Ishikawa (cell line): ENCODE data around the gene SYP.

Experiments used
- CEBPB ChIP-seq: IDR thresholded peaks from 2 replicates; pipeline ENCODE4 v1.6.1; 2012
- CREB1 ChIP-seq: IDR thresholded peaks from 2 replicates; pipeline ENCODE4 v1.6.1; 2012; ENCODE audit warnings: low read depth
- EGR1 ChIP-seq: IDR thresholded peaks from 2 replicates; pipeline ENCODE4 v1.6.1; 2012
- EP300 ChIP-seq: IDR thresholded peaks from 2 replicates; pipeline ENCODE4 v1.6.1; 2012; ENCODE audit warnings: borderline replicate concordance
- FOXM1 ChIP-seq: IDR thresholded peaks from 2 replicates; pipeline ENCODE4 v1.6.1; 2012; ENCODE audit warnings: low read depth, borderline replicate concordance
- MAX ChIP-seq: IDR thresholded peaks from 2 replicates; pipeline ENCODE4 v1.6.1; 2012
- NFIC ChIP-seq: IDR thresholded peaks from 2 replicates; pipeline ENCODE4 v1.6.1; 2012
- RAD21 ChIP-seq: IDR thresholded peaks from 2 replicates; pipeline ENCODE4 v1.6.1; 2012; ENCODE audit warnings: low read depth
- TAF1 ChIP-seq: IDR thresholded peaks from 2 replicates; pipeline ENCODE4 v1.6.1; 2012; ENCODE audit warnings: low read depth, mild to moderate bottlenecking
- TCF12 ChIP-seq: IDR thresholded peaks from 2 replicates; pipeline ENCODE4 v1.6.1; 2012; ENCODE audit warnings: low read depth
- TEAD4 ChIP-seq: IDR thresholded peaks from 2 replicates; pipeline ENCODE4 v1.6.1; 2012
- YY1 ChIP-seq: IDR thresholded peaks from 2 replicates; pipeline ENCODE4 v1.6.1; 2012; ENCODE audit warnings: low read depth
- ZBTB7A ChIP-seq: IDR thresholded peaks from 2 replicates; pipeline ENCODE4 v1.6.1; 2012; ENCODE audit warnings: low read depth
- TF ChIP-seq, protein P1 (sequence below): IDR thresholded peaks from 2 replicates; pipeline ENCODE4 v1.6.1; 2012; ENCODE audit warnings: low read depth, mild to moderate bottlenecking
- TF ChIP-seq, protein P2 (sequence below): IDR thresholded peaks from 2 replicates; pipeline ENCODE4 v1.6.1; 2012

The SYP gene

DNA sequence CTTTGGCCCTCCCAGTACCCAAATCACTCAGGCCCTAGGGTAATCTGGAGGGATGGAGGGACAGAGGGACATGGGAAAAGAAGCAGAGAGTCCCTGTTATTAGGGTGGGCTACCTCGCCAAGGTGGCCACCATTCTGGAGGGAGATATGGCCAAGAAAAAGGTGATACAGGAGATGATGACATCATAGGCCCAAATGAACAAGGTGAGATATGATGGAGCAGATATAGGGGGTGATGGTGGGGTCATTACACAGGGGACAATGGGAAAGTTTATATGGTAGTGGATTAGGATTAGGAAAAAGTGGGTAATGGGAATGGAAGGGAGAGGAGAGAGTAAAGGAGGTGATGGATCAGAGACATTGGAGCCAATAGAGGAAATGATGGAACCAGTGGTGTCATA, 12.9 kb upstream of the SYP start:
- TF ChIP-seq CEBPB (no peak), NFIC (no peak), FOXM1 (no peak), EP300 (no peak), CREB1 (no peak), EGR1 (no peak), RAD21 (no peak)
- TF ChIP-seq, protein P1, sequence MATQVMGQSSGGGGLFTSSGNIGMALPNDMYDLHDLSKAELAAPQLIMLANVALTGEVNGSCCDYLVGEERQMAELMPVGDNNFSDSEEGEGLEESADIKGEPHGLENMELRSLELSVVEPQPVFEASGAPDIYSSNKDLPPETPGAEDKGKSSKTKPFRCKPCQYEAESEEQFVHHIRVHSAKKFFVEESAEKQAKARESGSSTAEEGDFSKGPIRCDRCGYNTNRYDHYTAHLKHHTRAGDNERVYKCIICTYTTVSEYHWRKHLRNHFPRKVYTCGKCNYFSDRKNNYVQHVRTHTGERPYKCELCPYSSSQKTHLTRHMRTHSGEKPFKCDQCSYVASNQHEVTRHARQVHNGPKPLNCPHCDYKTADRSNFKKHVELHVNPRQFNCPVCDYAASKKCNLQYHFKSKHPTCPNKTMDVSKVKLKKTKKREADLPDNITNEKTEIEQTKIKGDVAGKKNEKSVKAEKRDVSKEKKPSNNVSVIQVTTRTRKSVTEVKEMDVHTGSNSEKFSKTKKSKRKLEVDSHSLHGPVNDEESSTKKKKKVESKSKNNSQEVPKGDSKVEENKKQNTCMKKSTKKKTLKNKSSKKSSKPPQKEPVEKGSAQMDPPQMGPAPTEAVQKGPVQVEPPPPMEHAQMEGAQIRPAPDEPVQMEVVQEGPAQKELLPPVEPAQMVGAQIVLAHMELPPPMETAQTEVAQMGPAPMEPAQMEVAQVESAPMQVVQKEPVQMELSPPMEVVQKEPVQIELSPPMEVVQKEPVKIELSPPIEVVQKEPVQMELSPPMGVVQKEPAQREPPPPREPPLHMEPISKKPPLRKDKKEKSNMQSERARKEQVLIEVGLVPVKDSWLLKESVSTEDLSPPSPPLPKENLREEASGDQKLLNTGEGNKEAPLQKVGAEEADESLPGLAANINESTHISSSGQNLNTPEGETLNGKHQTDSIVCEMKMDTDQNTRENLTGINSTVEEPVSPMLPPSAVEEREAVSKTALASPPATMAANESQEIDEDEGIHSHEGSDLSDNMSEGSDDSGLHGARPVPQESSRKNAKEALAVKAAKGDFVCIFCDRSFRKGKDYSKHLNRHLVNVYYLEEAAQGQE: no peak

DNA sequence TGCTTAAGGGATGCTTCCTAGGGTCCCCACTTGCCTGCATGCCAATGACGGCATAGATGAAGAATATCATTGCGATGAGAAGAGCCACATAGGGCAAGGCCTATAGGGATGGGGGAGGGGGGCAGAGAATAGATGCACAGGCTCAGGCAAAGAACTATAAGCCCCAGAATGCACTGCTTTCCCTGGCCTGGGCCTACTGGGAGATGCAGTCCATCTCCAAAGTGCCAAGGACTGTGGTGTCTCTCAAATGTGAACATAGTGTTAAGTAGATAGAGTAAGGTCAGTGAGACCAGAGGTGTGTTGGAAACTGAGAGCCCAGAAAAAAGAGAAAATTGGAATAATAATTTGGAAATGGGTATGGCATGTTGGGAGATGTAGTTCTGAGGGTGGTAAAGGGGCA, 12.2 kb upstream of the SYP start:
- TF ChIP-seq, protein P2, sequence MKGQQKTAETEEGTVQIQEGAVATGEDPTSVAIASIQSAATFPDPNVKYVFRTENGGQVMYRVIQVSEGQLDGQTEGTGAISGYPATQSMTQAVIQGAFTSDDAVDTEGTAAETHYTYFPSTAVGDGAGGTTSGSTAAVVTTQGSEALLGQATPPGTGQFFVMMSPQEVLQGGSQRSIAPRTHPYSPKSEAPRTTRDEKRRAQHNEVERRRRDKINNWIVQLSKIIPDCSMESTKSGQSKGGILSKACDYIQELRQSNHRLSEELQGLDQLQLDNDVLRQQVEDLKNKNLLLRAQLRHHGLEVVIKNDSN: no peak
- TF ChIP-seq TAF1: no peak

DNA sequence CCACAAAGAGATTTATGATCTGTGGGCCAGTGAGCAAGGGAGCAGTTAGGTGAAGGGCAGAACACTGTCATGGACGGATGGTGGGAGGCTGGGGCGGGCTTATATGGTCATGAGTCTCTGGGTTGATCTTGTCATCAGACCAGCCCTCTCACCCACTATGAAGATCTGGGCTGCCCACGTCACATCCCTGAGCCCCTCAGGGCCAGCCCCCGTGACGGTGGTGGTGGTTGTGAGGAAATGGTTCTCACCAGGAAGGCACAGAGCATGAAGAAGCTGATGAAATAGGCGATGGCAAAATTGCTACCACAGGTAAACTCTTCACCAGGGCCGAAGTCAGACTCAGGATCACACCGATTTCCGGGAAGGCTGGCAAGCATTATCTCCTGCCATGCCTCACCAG, 11.1 kb upstream of the SYP start:
- TF ChIP-seq RAD21 (no peak), CEBPB (no peak), FOXM1 (no peak), EGR1 (no peak), TCF12 (no peak)
- TF ChIP-seq, protein P2: no peak

- TF ChIP-seq ZBTB7A: no peak
- TF ChIP-seq TAF1: no peak
- TF ChIP-seq EP300: no peak
- no peak for TF ChIP-seq TEAD4
- TF ChIP-seq CREB1: no peak
- TF ChIP-seq NFIC: no peak
- no peak for TF ChIP-seq TCF12
These were observed 10.4 kb upstream of the SYP start for GRCh38 chrX:49210406-49210805.

DNA sequence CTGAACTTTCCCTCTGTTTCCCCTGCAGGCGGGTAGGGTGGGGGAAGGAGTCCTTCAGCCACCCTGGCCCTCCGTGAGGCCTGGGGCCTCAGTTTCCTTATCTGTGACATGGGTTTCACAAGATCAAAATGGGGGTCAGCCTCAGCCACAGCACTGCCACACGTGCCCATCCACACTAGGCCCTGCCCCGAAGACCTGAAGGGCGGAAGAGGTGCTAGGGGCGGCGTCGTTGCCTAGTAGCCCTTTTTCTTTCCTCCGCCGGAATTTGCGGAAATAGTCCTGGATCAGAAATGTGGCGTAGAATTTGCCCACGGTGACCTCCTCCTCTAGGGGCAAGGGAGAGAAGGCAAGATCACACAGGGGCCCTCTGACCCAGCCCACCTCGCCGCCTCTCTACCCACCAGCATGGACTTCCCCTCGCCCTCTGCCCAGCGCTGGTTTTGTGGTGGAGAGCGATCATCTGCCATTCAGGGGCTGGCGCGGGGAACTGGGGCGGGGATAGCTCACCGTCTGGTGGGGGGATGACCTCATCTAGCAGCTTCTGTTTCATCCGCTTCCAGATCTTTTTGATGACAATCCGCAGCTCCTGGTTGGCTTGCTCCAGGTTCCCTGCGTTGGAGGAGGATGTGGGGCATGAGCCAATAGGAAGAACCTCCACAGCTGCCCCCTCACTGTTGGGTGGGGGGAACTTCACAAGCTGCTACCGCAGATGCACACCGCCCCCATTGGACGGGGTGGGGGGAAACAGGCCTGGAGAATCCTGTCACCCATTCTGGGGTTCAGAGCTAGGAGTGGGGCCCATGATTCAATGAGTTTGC, 9.7 kb upstream of the SYP start:
- no peak for TF ChIP-seq EP300
- TF ChIP-seq ZBTB7A: no peak
- no peak for TF ChIP-seq NFIC
- no peak for TF ChIP-seq TCF12

GRCh38 chrX:49208399-49208798, 8.4 kb upstream of the SYP start:
- TF ChIP-seq ZBTB7A (no peak), TCF12 (no peak), TAF1 (no peak), YY1 (no peak), TEAD4 (no peak), MAX (no peak), FOXM1 (no peak), EGR1 (no peak), CREB1 (no peak), EP300 (no peak), RAD21 (no peak)
- TF ChIP-seq, protein P2: no peak
- TF ChIP-seq, protein P1: no peak

GRCh38 chrX:49206543-49206942, 6.5 kb upstream of the SYP start:
- TF ChIP-seq TEAD4 (no peak), TAF1 (no peak), TCF12 (no peak), FOXM1 (no peak), NFIC (no peak), CREB1 (no peak), CEBPB (no peak), ZBTB7A (no peak), EP300 (no peak), EGR1 (no peak), RAD21 (no peak), YY1 (no peak), MAX (no peak)
- TF ChIP-seq, protein P2: no peak
- TF ChIP-seq, protein P1: no peak
